ENCODE data around the gene SYCP2. TPM values are rescaled to one million over a fixed set of nuclear protein-coding genes. Genes with fewer than 3 reads are reported as not detected.

SYCP2 gene, protein sequence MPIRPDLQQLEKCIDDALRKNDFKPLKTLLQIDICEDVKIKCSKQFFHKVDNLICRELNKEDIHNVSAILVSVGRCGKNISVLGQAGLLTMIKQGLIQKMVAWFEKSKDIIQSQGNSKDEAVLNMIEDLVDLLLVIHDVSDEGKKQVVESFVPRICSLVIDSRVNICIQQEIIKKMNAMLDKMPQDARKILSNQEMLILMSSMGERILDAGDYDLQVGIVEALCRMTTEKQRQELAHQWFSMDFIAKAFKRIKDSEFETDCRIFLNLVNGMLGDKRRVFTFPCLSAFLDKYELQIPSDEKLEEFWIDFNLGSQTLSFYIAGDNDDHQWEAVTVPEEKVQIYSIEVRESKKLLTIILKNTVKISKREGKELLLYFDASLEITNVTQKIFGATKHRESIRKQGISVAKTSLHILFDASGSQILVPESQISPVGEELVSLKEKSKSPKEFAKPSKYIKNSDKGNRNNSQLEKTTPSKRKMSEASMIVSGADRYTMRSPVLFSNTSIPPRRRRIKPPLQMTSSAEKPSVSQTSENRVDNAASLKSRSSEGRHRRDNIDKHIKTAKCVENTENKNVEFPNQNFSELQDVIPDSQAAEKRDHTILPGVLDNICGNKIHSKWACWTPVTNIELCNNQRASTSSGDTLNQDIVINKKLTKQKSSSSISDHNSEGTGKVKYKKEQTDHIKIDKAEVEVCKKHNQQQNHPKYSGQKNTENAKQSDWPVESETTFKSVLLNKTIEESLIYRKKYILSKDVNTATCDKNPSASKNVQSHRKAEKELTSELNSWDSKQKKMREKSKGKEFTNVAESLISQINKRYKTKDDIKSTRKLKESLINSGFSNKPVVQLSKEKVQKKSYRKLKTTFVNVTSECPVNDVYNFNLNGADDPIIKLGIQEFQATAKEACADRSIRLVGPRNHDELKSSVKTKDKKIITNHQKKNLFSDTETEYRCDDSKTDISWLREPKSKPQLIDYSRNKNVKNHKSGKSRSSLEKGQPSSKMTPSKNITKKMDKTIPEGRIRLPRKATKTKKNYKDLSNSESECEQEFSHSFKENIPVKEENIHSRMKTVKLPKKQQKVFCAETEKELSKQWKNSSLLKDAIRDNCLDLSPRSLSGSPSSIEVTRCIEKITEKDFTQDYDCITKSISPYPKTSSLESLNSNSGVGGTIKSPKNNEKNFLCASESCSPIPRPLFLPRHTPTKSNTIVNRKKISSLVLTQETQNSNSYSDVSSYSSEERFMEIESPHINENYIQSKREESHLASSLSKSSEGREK (N-terminal part only)
- total RNA-seq: under 0.01 and 0.15 TPM in 2 replicates

DNA sequence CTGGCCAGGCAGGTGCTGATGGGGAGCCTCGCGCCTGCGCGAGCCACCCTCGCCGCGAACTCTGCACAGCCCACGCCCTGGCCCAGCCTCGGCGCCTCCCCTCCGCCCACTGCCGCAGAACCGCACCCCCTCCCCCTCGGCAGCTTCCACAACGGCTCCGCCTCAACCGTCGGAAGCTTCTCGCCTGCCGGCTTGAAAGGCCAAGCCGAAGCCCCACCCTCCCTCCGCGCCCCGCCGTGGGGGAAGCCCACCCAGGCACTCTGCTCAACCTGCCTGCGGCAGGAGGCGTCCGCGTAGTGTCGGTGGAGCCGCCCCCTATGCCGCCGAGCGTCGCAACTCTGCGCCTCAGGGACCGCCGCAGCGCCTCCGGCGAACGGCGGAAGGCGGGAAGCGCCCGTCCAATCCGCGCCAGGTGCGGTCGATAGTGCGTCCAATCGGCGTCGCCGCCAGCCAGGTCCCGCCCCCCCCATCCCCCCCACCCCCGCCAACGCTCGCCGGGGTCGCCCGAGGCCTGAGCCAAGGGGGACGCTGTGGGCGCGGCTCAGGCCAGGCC is at the start of gene SYCP2:
TSS of gene SYCP2 (minus strand) at position 342 of the 553 bp plus-strand sequence. CDS start 11,224 bp downstream, outside the sequence.

DNA sequence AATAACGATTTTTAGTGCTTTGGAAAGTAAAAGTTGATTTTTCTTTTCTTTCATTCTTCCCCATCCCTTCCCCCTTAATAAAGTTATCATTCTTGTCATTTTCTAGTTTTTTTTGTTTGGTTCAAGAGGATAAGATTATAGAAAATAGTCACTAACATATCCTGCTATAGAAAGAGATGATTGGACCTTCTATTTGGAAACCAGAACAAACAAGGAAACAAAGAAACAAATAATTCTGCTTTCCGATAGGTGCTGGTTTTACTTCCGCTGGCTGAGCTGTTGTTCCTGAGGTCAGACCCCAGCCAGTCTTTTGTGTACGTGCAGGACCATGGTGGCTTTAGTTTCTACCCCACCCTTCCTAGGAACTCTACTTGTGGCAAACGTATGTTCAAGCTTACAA is 24.7 kb upstream of the SYCP2 start, which contains the start of gene CDH26:
TSS of gene CDH26 (plus strand) at position 301 of the 400 bp plus-strand sequence. CDS start 304 bp downstream, outside the sequence.

DNA sequence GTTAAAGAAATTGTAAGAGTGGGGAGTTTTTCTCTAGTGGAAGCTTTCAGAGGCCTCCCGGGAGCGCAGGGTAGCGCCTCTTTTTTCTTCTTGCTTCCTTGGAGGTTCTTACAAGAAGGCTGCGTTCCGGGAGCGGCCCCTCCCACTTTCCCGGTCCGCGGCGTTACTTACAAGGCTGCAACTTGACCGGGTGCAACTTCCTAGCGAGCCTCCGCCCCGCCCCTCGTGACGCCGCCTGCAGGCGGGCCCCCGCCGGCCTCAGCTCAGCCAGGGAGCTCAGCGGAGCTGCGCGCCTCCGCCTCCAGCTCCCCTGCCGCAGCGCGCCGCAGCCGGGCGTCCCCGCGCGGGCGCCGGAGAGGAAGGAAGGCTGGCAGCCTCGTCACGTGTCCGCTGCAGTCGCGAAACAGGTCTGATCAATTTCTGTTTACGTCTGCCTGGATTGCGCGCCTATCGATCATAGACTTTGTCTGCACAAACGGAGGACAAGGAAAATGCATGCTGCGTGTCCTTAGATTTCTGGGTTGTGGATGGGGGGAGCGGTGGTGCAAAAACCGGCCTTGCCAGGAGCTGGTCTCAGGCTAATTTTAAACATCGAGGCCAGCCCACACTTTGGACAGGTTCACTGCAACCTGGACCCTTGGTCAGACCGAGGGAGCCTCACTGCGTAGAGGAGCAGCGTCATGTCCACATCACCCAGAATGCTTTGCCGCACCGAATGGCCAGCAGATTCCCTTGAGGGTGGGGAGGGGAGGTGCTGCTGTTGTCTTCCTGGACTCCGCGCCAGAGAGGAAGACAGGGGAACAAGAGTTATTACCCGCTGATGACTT is 6.9 kb upstream of the SYCP2 start, which contains the start of the genes FAM217B and PPP1R3D:
TSS of gene FAM217B (plus strand) at position 261 of the 827 bp plus-strand sequence. CDS start 3,555 bp downstream, outside the sequence.
TSS of gene PPP1R3D (minus strand) at position 177 of the 827 bp plus-strand sequence. CDS start 374 bp downstream, outside the sequence.

Other genes starting within 250 kb of the SYCP2 start
- 2.8 and 3.4 TPM in 2 replicates for gene PPP1R3D, start 6.7 kb upstream of the SYCP2 start, total RNA-seq
- gene FAM217B, start 6.8 kb upstream of the SYCP2 start, total RNA-seq: 3.9 and 4.3 TPM in 2 replicates
- gene CDH26, start 24.8 kb upstream of the SYCP2 start, total RNA-seq: 0.15 TPM in 1 of 2 replicates, not detected in the other

All from bronchus fibroblast of lung (primary cell).